SU-DHL-6 (cell line): ENCODE data around the gene PRAMEF11.
"Not testable (repeated sequence)": the region's sequence is repeated elsewhere in the genome, so short reads cannot be mapped to it uniquely, and the experiment has no call there.

Experiments used
- H2AFZ ChIP-seq: fragments of 200-600 bp; sonication (generic); 2 replicates; pipeline ENCODE4 v1.6.1; 2014; ENCODE audit warnings: low read depth, mild to moderate bottlenecking, moderate library complexity, mixed read lengths, antibody characterized with exemption, low read length; ENCODE audit not compliant: severe bottlenecking
- H3F3A ChIP-seq: fragments of 200-600 bp; shearing (Covaris generic); 2 replicates; pipeline ENCODE4 v1.6.0; 2016; ENCODE audit warnings: antibody characterized with exemption, mild to moderate bottlenecking; ENCODE audit not compliant: insufficient read depth
- H3K27ac ChIP-seq: fragments of 200-600 bp; sonication (generic); 2 replicates; pipeline ENCODE4 v1.5.1; 2016; ENCODE audit warnings: low read depth, mild to moderate bottlenecking, low read length, moderate library complexity, mixed read lengths
- H3K27me3 ChIP-seq: fragments of 200-600 bp; sonication (generic), shearing (Covaris generic); 2 replicates; pipeline ENCODE4 v1.6.0; 2014; ENCODE audit warnings: mild to moderate bottlenecking, low read length
- H3K36me3 ChIP-seq: fragments of 200-600 bp; sonication (generic); 2 replicates; pipeline ENCODE4 v1.6.1; 2014; ENCODE audit warnings: mild to moderate bottlenecking, low read length, mixed read lengths
- H3K4me2 ChIP-seq: fragments of 300-600, 200-600 bp; shearing (Covaris generic), sonication (generic); 2 replicates; pipeline ENCODE4 v1.6.0; 2014; ENCODE audit warnings: low read length, low read depth, mild to moderate bottlenecking; ENCODE audit not compliant: poor library complexity, severe bottlenecking
- H3K4me3 ChIP-seq: fragments of 200-600 bp; sonication (generic); 2 replicates; pipeline ENCODE4 v1.5.1; 2014; ENCODE audit warnings: antibody characterized with exemption, low read length, mild to moderate bottlenecking, mixed read lengths; ENCODE audit not compliant: insufficient read depth, poor library complexity, severe bottlenecking
- H3K79me2 ChIP-seq: fragments of 200-600 bp; sonication (generic); 2 replicates; pipeline ENCODE4 v1.6.1; 2014; ENCODE audit warnings: mild to moderate bottlenecking, low read length, moderate library complexity; ENCODE audit not compliant: insufficient read depth
- H3K9ac ChIP-seq: fragments of 200-600 bp; sonication (generic); 2 replicates; pipeline ENCODE4 v1.7.0; 2014; ENCODE audit warnings: mild to moderate bottlenecking, low read length
- H3K9me2 ChIP-seq: fragments of 200-600 bp; sonication (generic); replicated peaks from 2 replicates; pipeline ENCODE4 v1.6.1; 2014; ENCODE audit warnings: low read length; ENCODE audit not compliant: insufficient read depth
- H3K9me3 ChIP-seq: fragments of 200-600 bp; sonication (generic); 2 replicates; pipeline ENCODE4 v1.6.1; 2014; ENCODE audit warnings: low read length, mixed read lengths; ENCODE audit not compliant: insufficient read depth
- H4K20me1 ChIP-seq: fragments of 200-600 bp; sonication (generic); 2 replicates; pipeline ENCODE4 v1.6.1; 2014; ENCODE audit warnings: low read depth, mild to moderate bottlenecking, antibody characterized with exemption, low read length, moderate library complexity, mixed read lengths
- CTCF ChIP-seq: fragments of 200-600 bp; sonication (generic); IDR thresholded peaks from one replicate; pipeline ENCODE4 v1.5.1; 2017; ENCODE audit warnings: antibody characterized with exemption, mild to moderate bottlenecking, low read length, moderate library complexity; ENCODE audit not compliant: insufficient read depth, poor library complexity, severe bottlenecking
- EZH2phosphoT487 ChIP-seq: fragments of 200-600 bp; sonication (generic), shearing (Covaris generic); conservative IDR thresholded peaks from 2 replicates; pipeline ENCODE4 v1.6.1; 2018; ENCODE audit warnings: mild to moderate bottlenecking, antibody characterized with exemption, low read length, moderate library complexity, mixed read lengths

PRAMEF11 gene

GRCh38 chr1:12831310-12831709 is at the start of gene PRAMEF11:
Gene PRAMEF11, minus strand, starts transcription at chr1:12831410. Its CDS starts 2,621 bp downstream, at chr1:12828789.
- H4K20me1 ChIP-seq, H2AFZ ChIP-seq, H3K9me2 ChIP-seq, H3K27me3 ChIP-seq, H3K9ac ChIP-seq, H3K4me2 ChIP-seq, H3K9me3 ChIP-seq, H3K36me3 ChIP-seq, H3K79me2 ChIP-seq, H3K27ac ChIP-seq, H3K4me3 ChIP-seq, H3F3A ChIP-seq: not testable (repeated sequence)

GRCh38 chr1:12878453-12878852 is 47.2 kb upstream of the PRAMEF11 start:
- H3F3A ChIP-seq, H3K9me3 ChIP-seq, H3K36me3 ChIP-seq, H3K27ac ChIP-seq, H3K9me2 ChIP-seq, H3K27me3 ChIP-seq, H3K4me3 ChIP-seq, H3K4me2 ChIP-seq, H3K79me2 ChIP-seq, H2AFZ ChIP-seq, H4K20me1 ChIP-seq, H3K9ac ChIP-seq: not testable (repeated sequence)

- H3K4me3 ChIP-seq, H2AFZ ChIP-seq, H3K79me2 ChIP-seq, H3K9ac ChIP-seq, H3K4me2 ChIP-seq, H3K27me3 ChIP-seq, H3K9me3 ChIP-seq, H3F3A ChIP-seq, H3K9me2 ChIP-seq, H3K36me3 ChIP-seq, H3K27ac ChIP-seq, H4K20me1 ChIP-seq: not testable (repeated sequence)
Observed at GRCh38 chr1:12863131-12863880, 32.1 kb upstream of the PRAMEF11 start.

- not testable (repeated sequence) for H3K36me3 ChIP-seq, H3K79me2 ChIP-seq, H3K4me2 ChIP-seq, H3K9me2 ChIP-seq, H3K27me3 ChIP-seq, H3F3A ChIP-seq, H3K9ac ChIP-seq, H3K4me3 ChIP-seq, H4K20me1 ChIP-seq, H2AFZ ChIP-seq, H3K9me3 ChIP-seq, H3K27ac ChIP-seq
Observed at GRCh38 chr1:12856786-12857185, 25.6 kb upstream of the PRAMEF11 start, which contains the start of gene PRAMEF2. Gene PRAMEF2, plus strand, starts transcription at chr1:12857086. Its CDS starts 1,924 bp downstream, at chr1:12859010.

GRCh38 chr1:12851779-12852178 is 20.6 kb upstream of the PRAMEF11 start:
- Histone ChIP-seq H3K36me3 (no peaks in the 10 kb centered on the region), H2AFZ (no peak overlapping the region), H3K27me3 (no peaks in the 10 kb centered on the region), H3F3A (no peaks in the 10 kb centered on the region), H3K9ac (no peak overlapping the region), H3K4me2 (no peak overlapping the region), H3K9me2 (no peaks in the 10 kb centered on the region), H3K79me2 (no peaks in the 10 kb centered on the region), H3K27ac (no peak overlapping the region), H4K20me1 (no peaks in the 10 kb centered on the region), H3K9me3 (no peaks in the 10 kb centered on the region), H3K4me3 (no peak overlapping the region)
- TF ChIP-seq CTCF (no peak), EZH2phosphoT487 (no peak)

- not testable (repeated sequence) for H4K20me1 ChIP-seq, H2AFZ ChIP-seq, H3K9ac ChIP-seq, H3K4me2 ChIP-seq, H3K27me3 ChIP-seq, H3K36me3 ChIP-seq, H3K79me2 ChIP-seq, H3K9me2 ChIP-seq, H3K4me3 ChIP-seq, H3K27ac ChIP-seq, H3K9me3 ChIP-seq, H3F3A ChIP-seq
Observed at GRCh38 chr1:12848620-12849019, 17.4 kb upstream of the PRAMEF11 start, which contains the start of gene HNRNPCL1. Gene HNRNPCL1, minus strand, starts transcription at chr1:12848720. Its CDS starts 431 bp downstream, at chr1:12848289.

GRCh38 chr1:12833251-12833650 is 2.0 kb upstream of the PRAMEF11 start:
- H3K79me2 ChIP-seq, H3K36me3 ChIP-seq, H3K9me2 ChIP-seq, H3K27me3 ChIP-seq, H2AFZ ChIP-seq, H3K27ac ChIP-seq, H3K4me3 ChIP-seq, H4K20me1 ChIP-seq, H3K9ac ChIP-seq, H3F3A ChIP-seq, H3K4me2 ChIP-seq, H3K9me3 ChIP-seq: not testable (repeated sequence)
